Activated CD4-positive, alpha-beta T cell treated with anti-CD3 and anti-CD28 coated beads for 36 hours (primary cell): ENCODE measurements around the gene ALG9. TPM values are rescaled to one million over a fixed set of nuclear protein-coding genes. Genes with fewer than 3 reads are reported as not detected.
"Not testable (repeated sequence)": the region's sequence is repeated elsewhere in the genome, so short reads cannot be mapped to it uniquely, and the experiment has no call there.

Source experiments
- ATAC-seq: fragments of 200-7000 bp; cut with Tn5 transposase; one replicate; pipeline ENCODE4 v1.10.0; 2021; ENCODE audit warnings: mild to moderate bottlenecking, moderate library complexity
- CTCF ChIA-PET: fragments of 350-600 bp; sonication (Branson Sonifier 250); formaldehyde crosslinking; loops from one replicate; lab custom pipeline; 2021; ENCODE audit warnings: antibody characterized with exemption; lab: Charles Lee
- POLR2A ChIA-PET: fragments of 350-600 bp; sonication (Branson Sonifier 250); formaldehyde crosslinking; loops from one replicate; lab custom pipeline; 2021; ENCODE audit warnings: antibody characterized with exemption, inconsistent platforms; lab: Charles Lee
- DNase-seq: peaks from one replicate; pipeline ENCODE4 v3.0.0-alpha.2; 2020
- H3K27ac Mint-ChIP-seq: one replicate; pipeline ENCODE4 v1.8.0; 2021; ENCODE audit warnings: mixed read lengths
- H3K27me3 Mint-ChIP-seq: one replicate; pipeline ENCODE4 v1.8.0; 2021; ENCODE audit warnings: mixed read lengths
- H3K36me3 Mint-ChIP-seq: one replicate; pipeline ENCODE4 v1.8.0; 2021; ENCODE audit warnings: low read depth, mixed read lengths
- H3K4me1 Mint-ChIP-seq: one replicate; pipeline ENCODE4 v1.8.0; 2021; ENCODE audit warnings: mixed read lengths
- H3K4me3 Mint-ChIP-seq: one replicate; pipeline ENCODE4 v1.8.0; 2021; ENCODE audit warnings: mild to moderate bottlenecking, moderate library complexity, mixed read lengths
- H3K9me3 Mint-ChIP-seq: one replicate; pipeline ENCODE4 v1.8.0; 2021; ENCODE audit warnings: low read depth, mixed read lengths
- intact Hi-C, 2 experiments: fragments of 100-400 bp; cut with DNase I in 1 of 2; cut with micrococcal nuclease in 1 of 2; formaldehyde crosslinking; loops; one replicate each; pipeline versions ENCODE4 v1.14.2 to v1.15.1; 2022 to 2024; cut with DNase I, micrococcal nuclease
- total RNA-seq, 2 experiments: library from RNA; stranded (reverse); gene quantifications; one replicate each; pipeline ENCODE4 v1.2.3, GENCODE V29; 2021

Gene ALG9
- total RNA-seq, 2 experiments from 2014 or later, result 30.4 to 41.2 TPM

- ChIA-PET CTCF (interaction anchor here (1.2 to 2.1 kb wide), 3 partner anchors 11 to 187 kb away, joined by 3 to 5 read pairs (median 3); no protein-coding TSS in a partner anchor), POLR2A (interaction anchor here (0.6 kb wide), 1 partner anchor 26 kb away, joined by 3 read pairs; no protein-coding TSS in a partner anchor)
- Mint-ChIP-seq H3K4me1 (peaks cover 4% of the 10 kb centered on the region), H3K36me3 (peaks cover 40% of the 10 kb centered on the region), H3K27ac (no peak overlapping the region), H3K4me3 (no peak overlapping the region), H3K27me3 (no peaks in the 10 kb centered on the region), H3K9me3 (no peaks in the 10 kb centered on the region)
- ATAC-seq (peak; percentile 23), DNase-seq (no peak)
- intact Hi-C loops, result no loop called here
Measured at GRCh38 chr11:111797145-111797581, 74.2 kb downstream of the ALG9 start.

GRCh38 chr11:111796696-111797095, 74.7 kb downstream of the ALG9 start:
- no peak overlapping the region for H3K4me3 Mint-ChIP-seq
- H3K4me1 Mint-ChIP-seq, result peaks cover 4% of the 10 kb centered on the region
- POLR2A ChIA-PET, result interaction anchor here (0.6 kb wide), 1 partner anchor 26 kb away, joined by 3 read pairs; no protein-coding TSS in a partner anchor

GRCh38 chr11:111795334-111795985, 75.9 kb downstream of the ALG9 start:
- H3K4me3 Mint-ChIP-seq, result no peak overlapping the region
- peaks cover 4% of the 10 kb centered on the region for H3K4me1 Mint-ChIP-seq
- intact Hi-C loops, result no loop called here
- ChIA-PET CTCF (interaction anchor here (0.6 to 2.1 kb wide), 3 partner anchors 10 to 108 kb away, joined by 3 to 5 read pairs (median 3); no protein-coding TSS in a partner anchor), POLR2A (no interaction called here)
- DNase-seq, result no peak
- H3K27me3 Mint-ChIP-seq, result no peaks in the 10 kb centered on the region
- peaks cover 31% of the 10 kb centered on the region for H3K36me3 Mint-ChIP-seq
- no peak overlapping the region for H3K27ac Mint-ChIP-seq
- ATAC-seq, result no peak
- no peaks in the 10 kb centered on the region for H3K9me3 Mint-ChIP-seq

More at GRCh38 chr11:111796696-111797095, 74.7 kb downstream of the ALG9 start:
- ATAC-seq, result no peak
- Mint-ChIP-seq H3K36me3 (peaks cover 35% of the 10 kb centered on the region), H3K27me3 (no peaks in the 10 kb centered on the region), H3K9me3 (no peaks in the 10 kb centered on the region), H3K27ac (no peak overlapping the region)
- DNase-seq, result no peak
- CTCF ChIA-PET, result interaction anchor here (1.2 to 2.1 kb wide), 4 partner anchors 11 to 187 kb away, joined by 3 to 5 read pairs (median 3); no protein-coding TSS in a partner anchor
- intact Hi-C loops, result no loop called here

- Mint-ChIP-seq H3K4me3 (no peak overlapping the region), H3K9me3 (no peaks in the 10 kb centered on the region), H3K27ac (no peak overlapping the region), H3K27me3 (no peaks in the 10 kb centered on the region), H3K4me1 (peaks cover 4% of the 10 kb centered on the region), H3K36me3 (peaks cover 24% of the 10 kb centered on the region)
- ATAC-seq (no peak), DNase-seq (no peak)
- ChIA-PET CTCF (interaction anchor here (2.1 kb wide), 1 partner anchor 17 kb away, joined by 9 read pairs; no protein-coding TSS in a partner anchor), POLR2A (no interaction called here)
- intact Hi-C loops, result no loop called here
Measured at GRCh38 chr11:111793863-111794262, 77.5 kb downstream of the ALG9 start.

- H3K27me3 Mint-ChIP-seq, result no peaks in the 10 kb centered on the region
- H3K27ac Mint-ChIP-seq, result no peak overlapping the region
- ChIA-PET CTCF (interaction anchor here (0.8 to 2.1 kb wide), 4 partner anchors 16 to 231 kb away, joined by 3 to 9 read pairs (median 3); no protein-coding TSS in a partner anchor), POLR2A (no interaction called here)
- H3K4me1 Mint-ChIP-seq, result peaks cover 4% of the 10 kb centered on the region
- no peaks in the 10 kb centered on the region for H3K9me3 Mint-ChIP-seq
- intact Hi-C loops, result no loop called here
- ATAC-seq (no peak), DNase-seq (no peak)
- no peak overlapping the region for H3K4me3 Mint-ChIP-seq
- H3K36me3 Mint-ChIP-seq, result peaks cover 18% of the 10 kb centered on the region
Measured at GRCh38 chr11:111792955-111793500, 78.4 kb downstream of the ALG9 start.

- H3K27me3 Mint-ChIP-seq, result no peaks in the 10 kb centered on the region
- ChIA-PET CTCF (interaction anchor here (1.0 to 2.1 kb wide), 3 partner anchors 15 to 205 kb away, joined by 3 to 9 read pairs (median 3); no protein-coding TSS in a partner anchor), POLR2A (no interaction called here)
- intact Hi-C loops, result no loop called here
- H3K4me1 Mint-ChIP-seq, result peaks cover 4% of the 10 kb centered on the region
- H3K36me3 Mint-ChIP-seq, result peaks cover 11% of the 10 kb centered on the region
- H3K9me3 Mint-ChIP-seq, result no peaks in the 10 kb centered on the region
- DNase-seq, result no peak
- no peak overlapping the region for H3K27ac Mint-ChIP-seq
- ATAC-seq, result no peak
- H3K4me3 Mint-ChIP-seq, result no peak overlapping the region
Measured at GRCh38 chr11:111792314-111792713, 79.1 kb downstream of the ALG9 start.

- Mint-ChIP-seq H3K27ac (no peak overlapping the region), H3K4me3 (no peak overlapping the region), H3K4me1 (no peaks in the 10 kb centered on the region), H3K9me3 (no peaks in the 10 kb centered on the region), H3K36me3 (no peaks in the 10 kb centered on the region), H3K27me3 (no peaks in the 10 kb centered on the region)
- ChIA-PET POLR2A (no interaction called here), CTCF (interaction anchor here (0.6 to 1.0 kb wide), 3 partner anchors 11 to 497 kb away, joined by 3 to 4 read pairs (median 3); no protein-coding TSS in a partner anchor)
- ATAC-seq (no peak), DNase-seq (no peak)
- intact Hi-C loops, result no loop called here
Measured at GRCh38 chr11:111788464-111788863, 82.9 kb downstream of the ALG9 start.

- CTCF ChIA-PET, result interaction anchor here (0.6 to 1.2 kb wide), 4 partner anchors 11 to 497 kb away, joined by 3 to 4 read pairs (median 3); no protein-coding TSS in a partner anchor
- intact Hi-C loops, result no loop called here
- no peak for ATAC-seq
Measured at GRCh38 chr11:111788051-111788450, 83.3 kb downstream of the ALG9 start.

GRCh38 chr11:111785886-111786412, 85.4 kb downstream of the ALG9 start:
- Mint-ChIP-seq H3K4me3 (no peak overlapping the region), H3K36me3 (no peaks in the 10 kb centered on the region), H3K4me1 (no peaks in the 10 kb centered on the region), H3K9me3 (no peaks in the 10 kb centered on the region), H3K27ac (no peak overlapping the region), H3K27me3 (no peaks in the 10 kb centered on the region)
- DNase-seq (no peak), ATAC-seq (no peak)
- intact Hi-C loops, result no loop called here
- CTCF ChIA-PET, result interaction anchor here (0.8 to 1.6 kb wide), 2 partner anchors 9 to 199 kb away, joined by 3 to 4 read pairs; no protein-coding TSS in a partner anchor
- POLR2A ChIA-PET, result interaction anchor here (0.6 kb wide), 1 partner anchor 26 kb away, joined by 3 read pairs; no protein-coding TSS in a partner anchor

More at GRCh38 chr11:111788051-111788450, 83.3 kb downstream of the ALG9 start:
- H3K4me3 Mint-ChIP-seq, result no peak overlapping the region
- H3K36me3 Mint-ChIP-seq, result no peaks in the 10 kb centered on the region
- H3K4me1 Mint-ChIP-seq, result no peaks in the 10 kb centered on the region
- no peak for DNase-seq
- POLR2A ChIA-PET, result no interaction called here
- H3K9me3 Mint-ChIP-seq, result no peaks in the 10 kb centered on the region
- no peaks in the 10 kb centered on the region for H3K27me3 Mint-ChIP-seq
- no peak overlapping the region for H3K27ac Mint-ChIP-seq

GRCh38 chr11:111785076-111785475, 86.3 kb downstream of the ALG9 start:
- H3K9me3 Mint-ChIP-seq, result no peaks in the 10 kb centered on the region
- no peak for DNase-seq

GRCh38 chr11:111784311-111784710, 87.1 kb downstream of the ALG9 start:
- DNase-seq, intact Hi-C loops, H3K27me3 Mint-ChIP-seq, H3K4me1 Mint-ChIP-seq, H3K9me3 Mint-ChIP-seq, H3K4me3 Mint-ChIP-seq, H3K27ac Mint-ChIP-seq, H3K36me3 Mint-ChIP-seq, POLR2A ChIA-PET, ATAC-seq: not testable (repeated sequence)
- CTCF ChIA-PET, result interaction anchor here (0.7 kb wide), 1 partner anchor 238 kb away, joined by 4 read pairs; no protein-coding TSS in a partner anchor

More at GRCh38 chr11:111785076-111785475, 86.3 kb downstream of the ALG9 start:
- intact Hi-C loops, result no loop called here
- Mint-ChIP-seq H3K27me3 (no peaks in the 10 kb centered on the region), H3K27ac (no peak overlapping the region), H3K4me1 (no peaks in the 10 kb centered on the region), H3K4me3 (no peak overlapping the region), H3K36me3 (no peaks in the 10 kb centered on the region)
- POLR2A ChIA-PET, result no interaction called here
- CTCF ChIA-PET, result interaction anchor here (1.6 kb wide), 1 partner anchor 198 kb away, joined by 4 read pairs; no protein-coding TSS in a partner anchor
- ATAC-seq, result no peak
